ENCODE data around the gene MYOZ2.

Gene MYOZ2

GRCh38 chr4:119231491-119231890 is 95.9 kb downstream of the MYOZ2 start:
- no peaks in the 10 kb centered on the region for H3K9me3 Mint-ChIP-seq
- H3K4me1 Mint-ChIP-seq (ENCODE audit: low read depth): peaks cover 10% of the 10 kb centered on the region

GRCh38 chr4:119232286-119232685 is 96.7 kb downstream of the MYOZ2 start:
- H3K27ac Mint-ChIP-seq: no peak overlapping the region
- H3K4me1 Mint-ChIP-seq (ENCODE audit: low read depth): peaks cover 10% of the 10 kb centered on the region
- H3K36me3 Mint-ChIP-seq (ENCODE audit: low read depth): peaks cover 9% of the 10 kb centered on the region
- H3K27me3 Mint-ChIP-seq (ENCODE audit: low read depth): no peaks in the 10 kb centered on the region
- H3K9me3 Mint-ChIP-seq: no peaks in the 10 kb centered on the region
- no peak overlapping the region for H3K4me3 Mint-ChIP-seq

More at GRCh38 chr4:119231491-119231890, 95.9 kb downstream of the MYOZ2 start:
- Mint-ChIP-seq H3K4me3 (no peak overlapping the region), H3K27me3 (ENCODE audit: low read depth) (no peaks in the 10 kb centered on the region), H3K36me3 (ENCODE audit: low read depth) (peaks cover 9% of the 10 kb centered on the region), H3K27ac (no peak overlapping the region)

GRCh38 chr4:119233191-119233590 is 97.6 kb downstream of the MYOZ2 start:
- Mint-ChIP-seq H3K27me3 (ENCODE audit: low read depth) (no peaks in the 10 kb centered on the region), H3K9me3 (no peaks in the 10 kb centered on the region), H3K4me3 (no peak overlapping the region), H3K36me3 (ENCODE audit: low read depth) (peaks cover 13% of the 10 kb centered on the region), H3K27ac (no peak overlapping the region), H3K4me1 (ENCODE audit: low read depth) (peaks cover 17% of the 10 kb centered on the region)

GRCh38 chr4:119233750-119234149 is 98.1 kb downstream of the MYOZ2 start:
- Mint-ChIP-seq H3K27me3 (ENCODE audit: low read depth) (no peaks in the 10 kb centered on the region), H3K27ac (no peak overlapping the region), H3K4me1 (ENCODE audit: low read depth) (peaks cover 21% of the 10 kb centered on the region), H3K36me3 (ENCODE audit: low read depth) (peaks cover 16% of the 10 kb centered on the region), H3K4me3 (no peak overlapping the region), H3K9me3 (no peaks in the 10 kb centered on the region)

GRCh38 chr4:119237201-119237600 is 101.6 kb downstream of the MYOZ2 start:
- peaks cover 24% of the 10 kb centered on the region for H3K36me3 Mint-ChIP-seq (ENCODE audit: low read depth)
- peaks cover 21% of the 10 kb centered on the region for H3K4me1 Mint-ChIP-seq (ENCODE audit: low read depth)
- H3K27ac Mint-ChIP-seq: no peak overlapping the region
- H3K9me3 Mint-ChIP-seq: no peaks in the 10 kb centered on the region
- H3K4me3 Mint-ChIP-seq: no peak overlapping the region
- no peaks in the 10 kb centered on the region for H3K27me3 Mint-ChIP-seq (ENCODE audit: low read depth)

Data from T-helper 1 cell treated with Interleukin-12 subunit alpha and Interleukin-12 subunit beta and Interleukin-4 antibody, amounts not matched to agents 30 μg/mL and 1 μg/mL, for 36 hours (primary cell).